HG03159 (cell line): Measurements from ENCODE around the gene CIC.
"Not testable (repeated sequence)": the region's sequence is repeated elsewhere in the genome, so short reads cannot be mapped to it uniquely, and the experiment has no call there.

Experiments used
- ATAC-seq: cut with Tn5 transposase; IDR thresholded peaks from one replicate; pipeline ENCODE4 v1.9.1; 2021; ENCODE audit warnings: mild to moderate bottlenecking, moderate library complexity; ENCODE audit not compliant: unreplicated experiment

Gene CIC

DNA sequence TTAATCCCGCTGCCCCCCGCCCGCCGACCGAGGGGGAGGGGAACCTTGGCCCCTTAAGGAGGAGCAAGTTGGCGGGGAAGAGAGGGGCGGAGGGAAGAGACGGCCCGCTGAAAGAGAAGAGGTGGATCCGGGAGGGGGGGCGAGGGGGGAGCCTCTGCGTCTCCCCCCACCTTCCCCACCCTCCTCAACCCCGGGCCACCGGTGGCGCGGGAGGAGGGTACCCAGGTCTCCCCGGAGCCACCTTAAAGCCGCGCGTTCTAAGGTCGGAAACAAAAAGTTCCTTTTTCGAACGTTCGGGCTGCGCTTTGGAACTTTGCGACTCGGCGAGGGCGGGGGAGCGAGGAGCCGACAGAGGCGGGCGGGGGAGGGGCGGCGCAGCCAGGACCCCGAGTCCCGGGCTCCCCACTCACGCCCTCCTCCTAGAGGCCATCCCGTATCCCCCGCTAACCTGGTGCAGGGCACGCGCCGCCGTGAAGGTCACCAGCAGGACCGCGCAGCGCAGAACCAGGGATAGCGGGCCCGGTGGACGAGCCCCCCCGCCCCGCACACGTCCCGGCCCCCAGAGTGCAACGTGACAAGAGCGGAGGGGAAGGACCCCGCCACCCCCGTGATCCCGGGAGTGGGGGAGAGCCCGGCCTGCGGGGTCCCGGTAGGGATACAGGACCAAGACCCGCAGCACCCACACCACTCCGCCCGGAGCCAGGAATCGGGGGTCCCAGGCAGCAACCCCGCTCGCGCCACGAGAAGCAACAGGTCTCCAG lies 14.8 kb upstream of the CIC start:
- peak; percentile 29 for ATAC-seq

GRCh38 chr19:42254850-42255765 lies 13.9 kb upstream of the CIC start, which contains the start of gene ERF:
TSS of gene ERF (minus strand) at chr19:42255128. CDS start at chr19:42254999, 129 bp downstream.
- ATAC-seq, result peak; percentile 63

- no peak for ATAC-seq
Measured at GRCh38 chr19:42255766-42256745, 13.0 kb upstream of the CIC start.

DNA sequence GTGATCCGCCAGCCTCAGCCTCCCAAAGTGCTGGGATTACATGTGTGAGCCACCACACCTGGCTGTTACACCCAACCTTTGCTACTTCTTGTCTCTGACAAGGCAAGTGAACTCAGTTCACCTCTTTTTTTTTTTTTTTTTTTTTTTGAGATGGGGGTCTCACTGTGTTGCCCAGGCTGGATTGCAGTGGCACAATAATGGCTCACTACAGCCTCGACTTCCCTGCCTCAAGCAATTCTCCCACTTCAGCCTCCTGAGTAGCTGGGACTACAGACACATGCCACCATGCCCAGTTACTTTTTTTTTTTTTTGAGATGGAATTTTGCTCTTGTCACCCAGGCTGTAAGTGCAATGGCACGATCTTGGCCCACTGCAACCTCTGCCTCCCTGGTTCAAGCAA lies 11.2 kb upstream of the CIC start:
- not testable (repeated sequence) for ATAC-seq

DNA sequence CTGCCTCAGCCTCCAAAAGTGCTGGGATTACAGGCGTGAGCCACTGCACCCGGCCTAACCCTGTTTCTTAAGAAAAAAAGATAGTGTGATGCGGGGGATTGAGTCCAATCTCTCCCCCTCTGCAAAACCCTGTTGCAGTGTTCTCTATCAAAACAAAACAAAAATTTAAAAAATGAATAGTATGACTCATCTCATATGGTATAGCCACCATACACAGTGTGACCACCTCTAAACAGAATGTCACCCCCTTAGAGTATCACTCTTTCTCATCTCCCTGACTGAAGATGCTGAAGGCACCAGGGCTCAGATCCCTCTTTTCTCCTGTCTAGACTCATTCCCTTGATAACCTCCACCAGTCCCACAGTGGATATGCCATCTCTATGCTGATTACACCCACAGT lies 7.3 kb upstream of the CIC start:
- ATAC-seq, result no peak

- not testable (repeated sequence) for ATAC-seq
Measured at GRCh38 chr19:42266105-42266504, 2.9 kb upstream of the CIC start.

DNA sequence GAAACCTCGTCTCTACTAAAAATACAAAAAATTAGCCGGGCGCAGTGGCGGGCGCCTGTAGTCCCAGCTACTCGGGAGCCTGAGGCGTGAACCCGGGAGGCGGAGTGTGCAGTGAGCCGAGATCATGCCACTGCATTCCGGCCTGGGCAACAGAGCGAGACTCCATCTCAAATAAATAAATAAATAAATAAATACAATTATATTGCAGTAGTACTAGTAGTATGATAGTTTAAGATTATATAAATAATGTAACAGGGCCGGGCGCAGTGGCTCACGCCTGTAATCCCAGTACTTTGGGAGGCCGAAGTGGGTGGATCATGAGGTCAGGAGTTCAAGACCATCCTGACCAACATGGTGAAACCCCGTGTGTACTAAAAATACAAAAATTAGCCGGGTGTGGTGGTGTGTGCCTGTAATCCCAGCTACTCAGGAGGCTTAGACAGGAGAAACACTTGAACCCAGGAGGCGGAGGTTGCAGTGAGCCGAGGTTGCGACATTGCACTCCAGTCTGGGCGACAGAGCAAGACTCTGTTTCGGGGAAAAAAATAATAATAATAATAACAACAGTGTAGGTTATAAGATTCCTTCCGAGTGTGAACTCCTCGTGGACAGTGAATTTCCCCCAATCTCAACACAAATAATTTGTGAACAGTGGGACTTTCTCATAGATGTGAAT lies 2.0 kb upstream of the CIC start:
- ATAC-seq, result not testable (repeated sequence)

DNA sequence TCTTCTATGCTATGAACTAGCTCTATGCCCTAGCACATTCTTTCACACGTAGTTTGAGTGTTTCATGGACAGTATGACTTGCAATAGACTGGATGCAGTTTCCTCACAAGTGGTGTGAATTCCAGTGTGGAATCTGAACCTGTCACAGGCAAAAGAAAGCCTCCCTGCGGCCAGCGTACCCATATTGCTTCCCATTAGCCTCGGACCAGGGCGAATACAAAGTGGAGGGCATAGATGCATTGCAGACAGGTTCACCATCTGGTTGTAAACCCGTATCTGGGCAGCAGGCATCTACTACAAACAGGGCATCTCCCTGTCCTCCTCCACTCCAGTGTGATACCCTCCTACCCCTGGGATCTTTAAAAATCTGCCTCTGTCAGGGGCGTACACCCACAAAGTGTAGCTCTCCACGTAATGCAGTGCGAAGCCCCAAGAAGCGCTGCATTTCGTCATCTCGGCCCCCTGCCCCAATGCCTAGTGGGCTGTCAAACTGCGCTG lies 1.4 kb upstream of the CIC start:
- no peak for ATAC-seq

DNA sequence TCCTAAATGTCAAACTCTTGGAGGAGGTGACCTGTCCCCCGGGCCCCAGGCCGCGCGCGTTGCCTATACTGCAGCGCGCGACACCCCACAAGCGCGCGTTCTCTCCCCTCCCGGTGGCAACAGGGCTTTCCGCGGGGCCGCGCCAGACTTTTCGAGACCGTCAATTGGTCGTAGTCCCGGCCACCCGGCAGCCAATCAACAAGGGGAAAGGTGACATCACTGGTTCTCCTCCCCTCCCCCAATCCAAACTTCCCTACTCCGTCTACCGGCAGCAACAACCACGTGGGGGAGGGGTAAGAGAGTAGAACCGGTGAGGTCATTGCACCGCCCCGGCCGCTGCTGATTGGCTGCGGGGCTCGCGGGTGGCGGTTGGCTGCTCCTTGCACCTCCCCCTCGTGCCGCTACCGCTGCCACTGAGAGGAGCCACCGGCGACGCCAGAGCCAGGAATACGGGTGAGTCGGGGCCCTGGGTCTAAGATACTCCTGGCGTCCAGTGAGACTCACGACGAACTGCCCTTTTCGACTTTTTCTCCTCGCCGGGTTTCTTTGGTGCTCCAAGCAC lies 829 bp upstream of the CIC start:
- ATAC-seq, result peak; percentile 50

DNA sequence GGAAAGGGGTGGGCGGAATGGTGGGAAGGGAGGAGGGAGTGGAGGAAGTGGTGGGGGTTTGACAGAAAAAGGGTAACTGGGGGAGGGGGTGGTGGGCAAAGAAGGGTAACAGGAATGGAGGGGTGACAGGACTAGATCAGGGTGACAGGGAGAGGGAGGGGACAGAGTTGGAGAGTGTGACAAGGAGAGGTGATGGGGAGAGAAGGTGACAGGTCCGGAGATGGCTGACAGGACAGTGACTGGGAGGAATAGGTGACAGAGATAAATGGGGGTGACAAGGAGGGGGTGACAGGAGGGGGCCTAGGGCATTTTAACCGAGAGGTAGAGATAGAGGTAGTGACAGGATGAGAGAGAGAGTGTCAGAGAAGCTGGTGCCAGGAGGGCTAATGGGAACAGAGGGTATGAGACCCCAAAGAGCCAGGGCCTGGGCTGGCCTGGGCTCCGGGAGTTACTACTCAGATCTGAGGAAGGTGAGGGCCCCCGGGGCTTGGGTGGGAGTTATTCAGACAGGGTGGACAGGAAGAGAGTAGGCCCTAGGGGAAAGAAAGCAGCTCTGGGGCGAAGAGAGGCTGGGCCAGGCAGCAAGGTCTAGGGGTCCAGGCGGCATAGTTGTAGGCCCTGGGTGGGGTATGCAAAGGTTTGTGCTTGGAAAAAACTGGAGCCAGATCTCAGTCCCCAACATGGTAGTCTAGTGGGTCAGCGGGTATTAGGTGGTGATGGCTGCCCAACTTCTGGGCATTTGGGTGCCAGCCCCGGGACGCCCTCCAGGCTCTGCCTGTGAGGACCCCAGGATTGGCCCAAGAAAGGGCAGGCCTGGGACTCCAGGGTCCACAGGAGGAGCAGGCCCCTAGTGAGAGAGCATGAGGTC lies 660 bp downstream of the CIC start:
- no peak for ATAC-seq

DNA sequence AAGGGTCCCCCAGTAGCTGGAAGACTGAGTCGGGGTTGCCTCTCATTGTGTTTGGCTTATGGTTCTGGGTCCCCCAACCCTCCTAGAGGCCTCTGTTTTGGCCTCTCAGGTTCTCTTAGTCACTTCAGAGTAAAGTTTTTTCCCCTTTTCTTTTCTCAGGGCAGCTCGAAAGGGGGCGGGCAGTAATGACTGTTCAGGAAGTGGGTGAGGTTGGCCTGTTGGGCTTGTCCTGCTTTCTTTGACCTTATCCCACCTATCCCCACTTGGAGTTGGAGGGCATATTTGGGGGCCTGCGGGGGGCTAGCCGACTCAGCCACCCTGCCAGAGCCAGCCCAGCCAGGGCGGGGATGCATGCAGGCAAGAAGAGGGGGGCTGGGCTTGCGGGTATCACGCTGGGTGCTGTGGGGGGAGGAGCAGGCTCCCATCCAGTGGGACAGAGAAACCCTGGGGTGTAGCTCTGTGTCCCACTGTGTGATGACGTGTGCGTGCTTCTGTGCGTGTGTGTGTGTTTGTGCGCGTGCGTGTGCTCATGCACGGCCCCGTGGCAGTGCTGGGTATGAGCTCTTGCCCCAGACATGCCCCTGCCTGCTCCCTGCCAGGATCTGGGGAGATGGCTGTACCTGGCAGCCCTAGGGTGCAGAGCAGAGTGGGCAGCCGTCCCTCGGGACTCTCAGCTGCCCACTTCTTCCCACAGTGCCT lies 1.4 kb downstream of the CIC start:
- no peak for ATAC-seq

DNA sequence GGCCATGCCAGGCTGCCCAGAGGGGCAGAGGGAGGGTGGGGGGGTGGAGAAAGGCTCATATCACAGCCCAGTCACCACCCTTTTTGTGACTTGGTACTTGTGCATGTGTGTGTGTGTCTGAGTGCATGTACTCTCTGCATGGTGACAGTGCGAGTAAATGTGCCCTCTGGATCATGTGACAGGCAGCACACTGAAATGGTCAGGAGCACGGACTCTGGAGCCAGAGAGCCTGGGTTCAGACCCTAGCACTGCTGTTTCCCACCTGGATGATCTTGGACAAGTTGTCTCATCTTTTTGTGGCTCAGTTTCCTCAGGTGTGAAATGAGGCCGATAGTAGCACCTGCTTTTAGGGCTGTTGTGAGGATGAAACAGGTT lies 2.0 kb downstream of the CIC start:
- no peak for ATAC-seq

- no peak for ATAC-seq
Measured at GRCh38 chr19:42271861-42272534, 2.9 kb downstream of the CIC start.

DNA sequence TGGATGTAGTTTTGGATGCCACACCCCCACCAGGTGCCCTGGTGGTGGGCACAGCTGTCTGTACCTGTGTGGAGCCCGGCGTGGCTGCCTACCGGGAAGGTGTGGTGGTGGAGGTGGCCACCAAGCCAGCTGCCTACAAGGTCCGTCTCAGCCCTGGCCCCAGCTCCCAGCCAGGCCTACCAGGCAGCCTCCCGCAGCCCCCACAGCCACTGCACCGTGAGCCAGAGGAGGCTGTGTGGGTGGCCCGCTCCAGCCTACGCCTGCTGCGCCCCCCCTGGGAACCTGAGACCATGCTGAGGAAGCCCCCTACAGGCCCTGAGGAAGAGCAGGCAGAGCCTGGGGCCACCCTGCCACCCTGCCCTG lies 3.5 kb downstream of the CIC start:
- ATAC-seq, result no peak

DNA sequence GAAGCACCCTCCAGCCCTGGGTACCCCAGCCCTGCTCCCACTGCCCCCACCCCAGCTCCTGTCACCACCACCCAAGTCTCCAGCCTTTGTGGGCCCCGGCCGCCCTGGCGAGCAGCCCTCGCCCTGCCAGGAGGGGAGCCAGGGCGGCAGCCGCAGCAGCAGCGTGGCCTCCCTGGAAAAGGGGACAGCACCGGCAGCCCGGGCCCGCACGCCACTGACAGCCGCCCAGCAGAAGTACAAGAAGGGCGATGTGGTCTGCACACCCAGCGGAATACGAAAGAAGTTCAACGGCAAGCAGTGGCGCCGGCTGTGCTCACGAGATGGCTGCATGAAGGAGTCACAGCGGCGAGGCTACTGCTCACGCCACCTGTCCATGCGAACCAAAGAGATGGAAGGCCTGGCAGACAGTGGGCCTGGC lies 3.9 kb downstream of the CIC start:
- ATAC-seq, result no peak

DNA sequence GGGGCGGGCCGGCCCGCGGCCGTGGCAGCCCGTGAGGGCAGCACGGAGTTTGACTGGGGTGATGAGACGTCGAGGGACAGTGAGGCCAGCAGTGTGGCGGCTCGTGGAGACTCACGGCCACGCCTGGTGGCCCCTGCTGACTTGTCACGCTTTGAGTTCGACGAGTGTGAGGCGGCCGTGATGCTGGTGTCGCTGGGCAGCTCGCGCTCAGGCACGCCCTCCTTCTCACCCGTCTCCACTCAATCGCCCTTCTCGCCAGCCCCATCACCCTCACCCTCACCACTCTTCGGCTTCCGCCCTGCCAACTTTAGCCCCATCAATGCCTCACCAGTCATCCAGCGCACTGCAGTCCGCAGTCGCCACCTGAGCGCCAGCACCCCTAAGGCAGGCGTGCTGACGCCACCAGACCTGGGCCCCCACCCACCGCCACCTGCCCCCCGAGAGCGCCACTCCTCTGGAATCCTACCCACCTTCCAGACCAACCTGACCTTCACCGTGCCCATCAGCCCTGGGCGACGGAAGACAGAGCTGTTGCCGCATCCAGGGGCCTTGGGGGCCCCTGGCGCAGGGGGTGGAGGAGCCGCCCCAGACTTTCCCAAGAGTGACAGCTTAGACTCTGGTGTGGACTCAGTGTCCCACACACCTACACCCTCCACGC lies 4.5 kb downstream of the CIC start:
- no peak for ATAC-seq

DNA sequence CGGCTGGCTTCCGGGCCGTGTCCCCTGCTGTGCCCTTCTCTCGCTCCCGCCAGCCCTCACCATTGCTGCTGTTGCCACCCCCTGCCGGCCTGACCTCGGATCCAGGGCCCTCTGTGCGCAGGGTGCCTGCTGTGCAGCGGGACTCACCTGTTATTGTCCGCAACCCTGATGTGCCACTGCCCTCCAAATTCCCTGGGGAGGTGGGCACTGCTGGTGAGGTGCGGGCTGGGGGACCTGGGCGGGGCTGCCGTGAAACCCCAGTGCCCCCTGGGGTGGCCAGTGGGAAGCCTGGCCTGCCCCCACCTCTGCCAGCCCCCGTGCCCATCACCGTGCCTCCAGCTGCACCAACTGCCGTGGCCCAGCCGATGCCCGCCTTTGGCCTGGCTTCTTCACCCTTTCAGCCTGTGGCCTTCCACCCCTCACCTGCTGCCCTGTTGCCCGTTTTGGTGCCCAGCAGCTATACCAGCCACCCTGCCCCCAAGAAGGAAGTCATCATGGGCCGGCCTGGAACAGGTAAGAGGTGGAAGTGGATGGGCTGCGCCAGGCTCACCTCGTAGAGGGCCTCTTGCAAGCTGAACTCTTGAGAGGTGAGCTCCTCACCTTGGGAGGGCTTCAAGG lies 5.1 kb downstream of the CIC start:
- no peak for ATAC-seq
